ENCODE results near the gene COL15A1.

Gene COL15A1

DNA sequence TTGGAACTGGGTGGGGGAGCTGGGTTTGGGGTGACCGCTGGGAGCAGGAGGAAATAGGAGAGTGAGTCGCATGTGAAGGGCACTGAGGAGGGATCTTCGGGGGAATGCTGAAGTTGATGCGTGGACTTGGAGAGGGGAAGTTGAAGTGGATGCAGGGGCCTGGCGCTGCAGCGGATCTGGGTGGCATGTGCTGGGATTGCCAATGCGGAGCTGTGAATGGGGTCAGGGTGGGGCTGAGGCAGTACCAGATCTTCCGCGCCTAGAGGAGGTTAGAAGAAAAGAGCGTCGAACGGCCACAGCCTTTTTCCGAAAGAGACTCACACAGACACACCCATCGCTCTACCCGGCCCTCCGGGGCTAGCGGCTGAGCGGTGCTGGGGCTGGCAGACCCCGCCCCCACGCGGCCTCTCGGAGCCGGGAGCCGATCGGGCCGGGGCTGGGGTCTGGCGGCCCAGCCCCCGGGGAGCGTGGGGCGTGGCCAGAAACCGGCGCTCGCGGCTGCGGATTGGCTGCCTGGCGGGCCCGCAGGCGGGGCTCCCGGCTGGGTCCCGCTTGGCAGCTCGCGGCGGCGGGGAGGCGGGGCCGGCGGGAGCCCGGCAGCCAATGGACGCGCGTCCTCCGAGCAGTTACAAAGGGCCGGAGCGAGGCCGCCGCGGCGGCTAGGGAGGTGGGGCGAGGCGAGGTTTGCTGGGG lies 160.9 kb downstream of the COL15A1 start, which contains the start of gene TGFBR1:
TSS of gene TGFBR1 (plus strand) at position 655 of the 693 bp plus-strand sequence. CDS start 93 bp downstream, outside the sequence.
- H4K20me1 ChIP-seq (ENCODE audit: insufficient read depth, low read length, poor library complexity, severe bottlenecking), result peaks cover 42% of the 10 kb centered on the region
- peak within 1 kb of the TSS; percentile 88 for H2AFZ ChIP-seq (ENCODE audit: low read length)
- H3K27me3 ChIP-seq (ENCODE audit: insufficient read depth, low read length, poor library complexity, severe bottlenecking), result no peaks in the 10 kb centered on the region
- H3K4me2 ChIP-seq (ENCODE audit: low read depth, low read length, poor library complexity, severe bottlenecking), result peak within 1 kb of the TSS; percentile 93
- H3K36me3 ChIP-seq (ENCODE audit: insufficient read depth, low read length), result no peaks in the 10 kb centered on the region
- H3K9ac ChIP-seq (ENCODE audit: low read depth, low read length, poor library complexity, severe bottlenecking), result peak within 1 kb of the TSS; percentile 89
- TF ChIP-seq, protein P1, sequence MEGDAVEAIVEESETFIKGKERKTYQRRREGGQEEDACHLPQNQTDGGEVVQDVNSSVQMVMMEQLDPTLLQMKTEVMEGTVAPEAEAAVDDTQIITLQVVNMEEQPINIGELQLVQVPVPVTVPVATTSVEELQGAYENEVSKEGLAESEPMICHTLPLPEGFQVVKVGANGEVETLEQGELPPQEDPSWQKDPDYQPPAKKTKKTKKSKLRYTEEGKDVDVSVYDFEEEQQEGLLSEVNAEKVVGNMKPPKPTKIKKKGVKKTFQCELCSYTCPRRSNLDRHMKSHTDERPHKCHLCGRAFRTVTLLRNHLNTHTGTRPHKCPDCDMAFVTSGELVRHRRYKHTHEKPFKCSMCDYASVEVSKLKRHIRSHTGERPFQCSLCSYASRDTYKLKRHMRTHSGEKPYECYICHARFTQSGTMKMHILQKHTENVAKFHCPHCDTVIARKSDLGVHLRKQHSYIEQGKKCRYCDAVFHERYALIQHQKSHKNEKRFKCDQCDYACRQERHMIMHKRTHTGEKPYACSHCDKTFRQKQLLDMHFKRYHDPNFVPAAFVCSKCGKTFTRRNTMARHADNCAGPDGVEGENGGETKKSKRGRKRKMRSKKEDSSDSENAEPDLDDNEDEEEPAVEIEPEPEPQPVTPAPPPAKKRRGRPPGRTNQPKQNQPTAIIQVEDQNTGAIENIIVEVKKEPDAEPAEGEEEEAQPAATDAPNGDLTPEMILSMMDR (conservative IDR thresholded peaks at IDR 0.05; ENCODE audit: low read length), result no peak
- TF ChIP-seq EZH2phosphoT487 (IDR thresholded peaks at IDR 0.05; ENCODE audit: borderline replicate concordance), result no peak
- H3K9me2 ChIP-seq (replicated peaks; ENCODE audit: low read depth, low read length), result no peaks in the 10 kb centered on the region
- peaks cover 45% of the 10 kb centered on the region for H3K4me1 ChIP-seq (ENCODE audit: insufficient read depth, low read length, poor library complexity, severe bottlenecking)
- no peaks in the 10 kb centered on the region for H3K9me3 ChIP-seq (ENCODE audit: insufficient read depth, low read depth, low read length)
- H3K79me2 ChIP-seq (ENCODE audit: insufficient read depth, low read length), result peaks cover 43% of the 10 kb centered on the region
- peak within 1 kb of the TSS; percentile 85 for H3K4me3 ChIP-seq (ENCODE audit: low read length, poor library complexity, severe bottlenecking)
- H3F3A ChIP-seq (ENCODE audit: low read depth), result peaks cover 2% of the 10 kb centered on the region; the same call in 1 of the 2 replicates

DNA sequence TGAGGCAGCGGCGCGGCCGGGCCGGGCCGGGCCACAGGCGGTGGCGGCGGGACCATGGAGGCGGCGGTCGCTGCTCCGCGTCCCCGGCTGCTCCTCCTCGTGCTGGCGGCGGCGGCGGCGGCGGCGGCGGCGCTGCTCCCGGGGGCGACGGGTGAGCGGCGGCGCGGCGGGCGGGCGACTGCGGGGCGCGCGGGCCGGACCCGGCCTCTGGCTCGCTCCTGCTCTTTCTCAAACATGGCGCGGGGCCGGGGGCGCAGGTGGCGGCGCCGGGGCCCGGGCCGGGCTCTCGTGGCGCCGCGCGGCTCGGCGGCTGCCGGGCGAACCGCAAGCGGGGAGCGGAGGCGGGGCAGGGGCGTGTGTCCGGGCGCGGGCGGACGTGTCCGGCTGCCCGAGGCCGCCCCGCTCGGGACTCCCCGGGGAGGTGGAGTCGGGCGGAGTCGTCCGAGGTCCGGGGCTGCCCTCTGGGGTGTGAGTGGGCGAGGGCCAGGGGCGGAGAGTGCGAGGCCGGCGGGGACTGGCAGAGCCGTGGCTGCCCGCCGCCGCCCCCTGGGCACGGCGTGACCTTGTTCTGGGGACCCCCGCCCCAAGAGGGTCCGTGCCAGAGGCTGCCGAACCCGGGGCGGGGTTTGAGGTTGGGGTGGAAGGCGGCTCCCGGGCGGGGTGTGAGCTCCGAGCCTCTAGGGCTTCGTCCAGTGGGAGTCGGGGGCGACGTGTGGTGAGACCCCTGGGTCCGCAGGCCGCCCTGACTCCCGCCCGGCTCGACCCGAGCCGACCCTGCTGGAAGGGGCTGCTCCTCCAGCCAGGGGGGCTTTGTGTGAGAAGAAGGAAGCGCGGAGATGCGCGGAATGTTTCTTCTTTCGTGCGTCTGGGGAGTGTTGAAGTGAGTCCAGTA lies 161.7 kb downstream of the COL15A1 start:
- peaks cover 50% of the 10 kb centered on the region for H4K20me1 ChIP-seq (ENCODE audit: insufficient read depth, low read length, poor library complexity, severe bottlenecking)
- H2AFZ ChIP-seq (ENCODE audit: low read length), result no peak overlapping the region
- peaks cover 2% of the 10 kb centered on the region; the same call in 1 of the 2 replicates for H3F3A ChIP-seq (ENCODE audit: low read depth)
- peaks cover 53% of the 10 kb centered on the region for H3K4me1 ChIP-seq (ENCODE audit: insufficient read depth, low read length, poor library complexity, severe bottlenecking)
- H3K27me3 ChIP-seq (ENCODE audit: insufficient read depth, low read length, poor library complexity, severe bottlenecking), result no peaks in the 10 kb centered on the region
- H3K9me2 ChIP-seq (replicated peaks; ENCODE audit: low read depth, low read length), result no peaks in the 10 kb centered on the region
- H3K36me3 ChIP-seq (ENCODE audit: insufficient read depth, low read length), result no peaks in the 10 kb centered on the region
- peak overlapping the region; percentile 89 for H3K9ac ChIP-seq (ENCODE audit: low read depth, low read length, poor library complexity, severe bottlenecking)
- TF ChIP-seq EZH2phosphoT487 (IDR thresholded peaks at IDR 0.05; ENCODE audit: borderline replicate concordance), result no peak
- TF ChIP-seq, protein P1 (conservative IDR thresholded peaks at IDR 0.05; ENCODE audit: low read length), result no peak
- H3K4me3 ChIP-seq (ENCODE audit: low read length, poor library complexity, severe bottlenecking), result peak overlapping the region; percentile 85
- no peaks in the 10 kb centered on the region for H3K9me3 ChIP-seq (ENCODE audit: insufficient read depth, low read depth, low read length)
- H3K4me2 ChIP-seq (ENCODE audit: low read depth, low read length, poor library complexity, severe bottlenecking), result peak overlapping the region; percentile 93
- H3K79me2 ChIP-seq (ENCODE audit: insufficient read depth, low read length), result peaks cover 51% of the 10 kb centered on the region

DNA sequence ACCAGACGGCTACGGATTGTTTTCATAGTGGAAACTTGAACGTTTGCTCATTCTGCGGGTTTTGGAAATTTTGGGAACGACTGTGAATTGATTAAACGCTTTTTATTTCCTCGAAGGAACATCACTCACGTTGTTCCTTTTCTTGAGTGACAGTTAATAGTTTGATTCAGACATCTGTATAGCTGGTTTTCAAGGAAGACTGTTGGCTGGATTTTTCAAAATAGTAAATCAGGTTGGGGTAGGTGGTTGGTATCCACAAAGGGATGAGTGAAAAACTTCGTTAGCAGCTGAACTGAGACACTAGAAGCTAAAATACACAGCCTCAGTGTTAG lies 162.3 kb downstream of the COL15A1 start:
- Histone ChIP-seq H3K4me3 (ENCODE audit: low read length, poor library complexity, severe bottlenecking) (peak overlapping the region; percentile 85), H3K27me3 (ENCODE audit: insufficient read depth, low read length, poor library complexity, severe bottlenecking) (no peaks in the 10 kb centered on the region), H3K9ac (ENCODE audit: low read depth, low read length, poor library complexity, severe bottlenecking) (peak overlapping the region; percentile 89), H3K9me2 (replicated peaks; ENCODE audit: low read depth, low read length) (no peaks in the 10 kb centered on the region), H3K4me1 (ENCODE audit: insufficient read depth, low read length, poor library complexity, severe bottlenecking) (peaks cover 59% of the 10 kb centered on the region), H3K4me2 (ENCODE audit: low read depth, low read length, poor library complexity, severe bottlenecking) (peak overlapping the region; percentile 93), H3F3A (ENCODE audit: low read depth) (peaks cover 2% of the 10 kb centered on the region; the same call in 1 of the 2 replicates), H3K9me3 (ENCODE audit: insufficient read depth, low read depth, low read length) (no peaks in the 10 kb centered on the region), H3K36me3 (ENCODE audit: insufficient read depth, low read length) (no peaks in the 10 kb centered on the region), H4K20me1 (ENCODE audit: insufficient read depth, low read length, poor library complexity, severe bottlenecking) (peaks cover 56% of the 10 kb centered on the region), H2AFZ (ENCODE audit: low read length) (no peak overlapping the region), H3K79me2 (ENCODE audit: insufficient read depth, low read length) (peaks cover 57% of the 10 kb centered on the region)
- TF ChIP-seq, protein P1 (conservative IDR thresholded peaks at IDR 0.05; ENCODE audit: low read length), result no peak
- no peak for TF ChIP-seq EZH2phosphoT487 (IDR thresholded peaks at IDR 0.05; ENCODE audit: borderline replicate concordance)
